OCI-LY3 (cell line): ENCODE measurements around the gene RGS4.

Experiments used
- H2AFZ ChIP-seq: fragments of 200-600, 300-600 bp; shearing (Covaris generic); 2 replicates; pipeline ENCODE4 v1.6.0; 2014; ENCODE audit warnings: antibody characterized with exemption, low read depth, low read length
- H3K27ac ChIP-seq: fragments of 200-600, 300-600 bp; sonication (generic); 2 replicates; pipeline ENCODE4 v1.5.1; 2014; ENCODE audit warnings: mild to moderate bottlenecking, low read length, moderate library complexity, mixed read lengths
- H3K27me3 ChIP-seq: fragments of 200-600, 300-600 bp; sonication (generic); 2 replicates; pipeline ENCODE4 v1.6.1; 2014; ENCODE audit warnings: low read depth, low read length, mixed read lengths
- H3K36me3 ChIP-seq: fragments of 200-600, 300-600 bp; sonication (generic); replicated peaks from 2 replicates; pipeline ENCODE3; 2014; ENCODE audit warnings: low read depth, low read length, mixed read lengths
- H3K4me1 ChIP-seq: fragments of 300-600, 200-600 bp; sonication (generic); 2 replicates; pipeline ENCODE4 v1.6.1; 2014; ENCODE audit warnings: low read length, mixed read lengths
- H3K4me2 ChIP-seq: fragments of 200-600, 300-600 bp; sonication (generic); 2 replicates; pipeline ENCODE4 v1.6.1; 2014; ENCODE audit warnings: low read length, mixed read lengths
- H3K4me3 ChIP-seq: fragments of 300-600, 200-600 bp; sonication (generic); 2 replicates; pipeline ENCODE4 v1.5.1; 2014; ENCODE audit warnings: antibody characterized with exemption, mild to moderate bottlenecking, low read length, moderate library complexity
- H3K79me2 ChIP-seq: fragments of 300-600, 200-600 bp; shearing (Covaris generic); 2 replicates; pipeline ENCODE4 v1.6.1; 2014; ENCODE audit warnings: mild to moderate bottlenecking, low read length, mixed read lengths
- H3K9ac ChIP-seq: fragments of 300-600, 200-600 bp; shearing (Covaris generic); 2 replicates; pipeline ENCODE4 v1.6.0; 2014; ENCODE audit warnings: mild to moderate bottlenecking, low read length, moderate library complexity
- H3K9me3 ChIP-seq: fragments of 200-600, 300-600 bp; shearing (Covaris generic); 2 replicates; pipeline ENCODE4 v1.6.1; 2014; ENCODE audit warnings: low read length, mixed read lengths; ENCODE audit not compliant: insufficient read depth
- H4K20me1 ChIP-seq: fragments of 200-600, 300-600 bp; sonication (generic); 2 replicates; pipeline ENCODE4 v1.6.1; 2016; ENCODE audit warnings: low read length, mixed read lengths; ENCODE audit not compliant: insufficient read depth
- CTCF ChIP-seq: fragments of 200-600, 300-600 bp; sonication (generic); IDR thresholded peaks from 2 replicates; pipeline ENCODE4 v1.5.1; 2014; ENCODE audit warnings: antibody characterized with exemption, low read length, low read depth
- EZH2phosphoT487 ChIP-seq: fragments of 200-600 bp; shearing (Covaris generic); IDR thresholded peaks from 2 replicates; pipeline ENCODE4 v1.6.1; 2018; ENCODE audit warnings: antibody characterized with exemption, mixed run types, low read depth

RGS4 gene

GRCh38 chr1:163106364-163106987, 37.3 kb downstream of the RGS4 start:
- Histone ChIP-seq H3K36me3 (no peaks in the 10 kb centered on the region), H3K27me3 (peaks cover 19% of the 10 kb centered on the region; the same call in 1 of the 2 replicates), H4K20me1 (no peaks in the 10 kb centered on the region), H3K9ac (no peak overlapping the region), H3K9me3 (no peaks in the 10 kb centered on the region), H3K4me2 (no peak overlapping the region), H3K27ac (no peak overlapping the region), H3K4me3 (no peak overlapping the region), H3K79me2 (no peaks in the 10 kb centered on the region), H3K4me1 (no peaks in the 10 kb centered on the region), H2AFZ (no peak overlapping the region)
- TF ChIP-seq CTCF = no peak
- TF ChIP-seq EZH2phosphoT487 = no peak

- TF ChIP-seq EZH2phosphoT487 (no peak), CTCF (no peak)
- H3K4me2 ChIP-seq = no peak overlapping the region
- H4K20me1 ChIP-seq = no peaks in the 10 kb centered on the region
- no peak overlapping the region for H3K9ac ChIP-seq
- H3K36me3 ChIP-seq = no peaks in the 10 kb centered on the region
- H3K4me3 ChIP-seq = no peak overlapping the region
- H3K27me3 ChIP-seq = peaks cover 16% of the 10 kb centered on the region; the same call in 1 of the 2 replicates
- no peaks in the 10 kb centered on the region for H3K9me3 ChIP-seq
- no peaks in the 10 kb centered on the region for H3K79me2 ChIP-seq
- no peaks in the 10 kb centered on the region for H3K4me1 ChIP-seq
- H3K27ac ChIP-seq = no peak overlapping the region
- no peak overlapping the region for H2AFZ ChIP-seq
Measured at GRCh38 chr1:163107655-163108054, 38.5 kb downstream of the RGS4 start.

DNA sequence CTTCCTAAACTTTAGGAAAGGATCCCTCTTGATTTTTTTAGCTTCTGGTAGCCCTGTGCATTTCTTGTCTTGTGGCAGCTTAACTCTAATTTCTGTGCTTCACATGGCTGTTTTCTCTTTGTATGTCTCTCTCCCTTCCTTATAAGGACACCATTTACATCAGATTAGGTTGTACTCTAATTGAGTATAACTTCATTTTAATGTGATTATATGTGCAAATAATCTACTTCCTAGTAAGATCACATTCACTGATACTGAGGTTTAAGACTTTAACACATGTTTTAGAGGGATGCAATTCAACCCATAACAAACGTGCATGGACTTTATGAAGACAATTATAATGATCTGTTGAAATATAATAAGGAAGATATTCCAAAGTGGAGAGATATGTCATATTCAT, 46.7 kb downstream of the RGS4 start:
- Histone ChIP-seq H3K9me3 (no peaks in the 10 kb centered on the region), H3K27me3 (0 out of 2 replicates have a peak, but pooled peaks cover 5% of the 10 kb centered on the region), H3K4me3 (no peak overlapping the region), H3K79me2 (no peaks in the 10 kb centered on the region), H3K27ac (no peak overlapping the region), H3K9ac (no peak overlapping the region), H3K4me2 (no peak overlapping the region), H2AFZ (no peak overlapping the region), H3K4me1 (no peaks in the 10 kb centered on the region), H3K36me3 (no peaks in the 10 kb centered on the region), H4K20me1 (no peaks in the 10 kb centered on the region)
- TF ChIP-seq CTCF (no peak), EZH2phosphoT487 (no peak)

DNA sequence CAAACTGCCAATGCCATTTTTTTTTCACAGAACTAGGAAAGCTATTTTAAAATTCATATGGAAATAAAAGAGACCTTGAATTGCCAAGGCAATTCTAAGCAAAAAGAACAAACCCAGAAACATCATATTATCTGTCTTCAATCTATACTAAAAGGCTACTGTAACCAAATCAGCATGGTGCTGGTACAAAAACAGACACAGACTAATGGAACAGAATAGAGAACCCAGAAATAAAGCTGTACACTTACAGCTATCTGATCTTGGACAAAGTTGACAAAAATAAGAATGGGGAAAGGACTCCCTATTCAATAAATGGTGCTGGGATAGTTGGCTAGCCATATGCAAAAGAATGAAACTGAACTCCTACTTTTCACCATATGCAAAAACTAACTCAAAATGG, 50.5 kb downstream of the RGS4 start:
- H2AFZ ChIP-seq = no peak overlapping the region
- H3K9ac ChIP-seq = no peak overlapping the region
- H3K9me3 ChIP-seq = no peaks in the 10 kb centered on the region
- H3K4me2 ChIP-seq = no peak overlapping the region
- H3K36me3 ChIP-seq = no peaks in the 10 kb centered on the region
- no peaks in the 10 kb centered on the region for H3K79me2 ChIP-seq
- TF ChIP-seq EZH2phosphoT487 (no peak), CTCF (no peak)
- no peaks in the 10 kb centered on the region for H3K4me1 ChIP-seq
- H3K27me3 ChIP-seq = no peaks in the 10 kb centered on the region
- H3K27ac ChIP-seq = no peak overlapping the region
- no peak overlapping the region for H3K4me3 ChIP-seq
- H4K20me1 ChIP-seq = no peaks in the 10 kb centered on the region
